Loucy (cell line): Measurements from ENCODE around the gene MAN2A1.

Experiments used
- H2AFZ ChIP-seq: fragments of 200-600 bp; sonication (generic); 2 replicates; pipeline ENCODE4 v1.6.0; 2016; ENCODE audit warnings: antibody characterized with exemption, mild to moderate bottlenecking, low read length, moderate library complexity
- H3F3A ChIP-seq: fragments of 200-600 bp; 2 replicates; pipeline ENCODE4 v1.6.0; 2016; ENCODE audit warnings: antibody characterized with exemption, low read depth, mild to moderate bottlenecking
- H3K27me3 ChIP-seq: fragments of 200-600 bp; sonication (generic); 2 replicates; pipeline ENCODE4 v1.6.1; 2014; ENCODE audit warnings: low read length, mild to moderate bottlenecking; ENCODE audit not compliant: insufficient read depth, poor library complexity, severe bottlenecking
- H3K36me3 ChIP-seq: fragments of 200-600 bp; sonication (generic); 2 replicates; pipeline ENCODE4 v1.6.1; 2016; ENCODE audit warnings: low read length; ENCODE audit not compliant: insufficient read depth
- H3K4me1 ChIP-seq: fragments of 200-600 bp; sonication (generic); 2 replicates; pipeline ENCODE4 v1.5.1; 2014; ENCODE audit warnings: low read length, mild to moderate bottlenecking; ENCODE audit not compliant: insufficient read depth, poor library complexity, severe bottlenecking
- H3K4me2 ChIP-seq: fragments of 200-600 bp; sonication (generic); 2 replicates; pipeline ENCODE4 v1.6.0; 2014; ENCODE audit warnings: antibody characterized with exemption, low read length, low read depth, mild to moderate bottlenecking; ENCODE audit not compliant: poor library complexity, severe bottlenecking
- H3K4me3 ChIP-seq: fragments of 200-600 bp; sonication (generic); 2 replicates; pipeline ENCODE4 v1.5.1; 2014; ENCODE audit warnings: low read length, mild to moderate bottlenecking, mixed read lengths; ENCODE audit not compliant: poor library complexity, severe bottlenecking
- H3K79me2 ChIP-seq: fragments of 200-600 bp; sonication (generic); 2 replicates; pipeline ENCODE4 v1.6.1; 2014; ENCODE audit warnings: low read length; ENCODE audit not compliant: insufficient read depth
- H3K9ac ChIP-seq: fragments of 200-600 bp; sonication (generic); 2 replicates; pipeline ENCODE4 v1.6.0; 2014; ENCODE audit warnings: mild to moderate bottlenecking, low read depth, low read length, moderate library complexity; ENCODE audit not compliant: poor library complexity, severe bottlenecking
- H3K9me2 ChIP-seq: fragments of 200-600 bp; sonication (generic); replicated peaks from 2 replicates; pipeline ENCODE4 v1.6.1; 2016; ENCODE audit warnings: low read depth, low read length, mixed read lengths
- H3K9me3 ChIP-seq: fragments of 200-600 bp; sonication (generic); 2 replicates; pipeline ENCODE4 v1.6.1; 2014; ENCODE audit warnings: mild to moderate bottlenecking, antibody characterized with exemption, low read length, low read depth; ENCODE audit not compliant: insufficient read depth
- H4K20me1 ChIP-seq: fragments of 200-600 bp; sonication (generic); 2 replicates; pipeline ENCODE4 v1.6.0; 2014; ENCODE audit warnings: antibody characterized with exemption, low read length, mild to moderate bottlenecking; ENCODE audit not compliant: insufficient read depth, poor library complexity, severe bottlenecking
- CTCF ChIP-seq: fragments of 200-600 bp; sonication (generic); conservative IDR thresholded peaks from 2 replicates; pipeline ENCODE4 v1.5.1; 2014; ENCODE audit warnings: mild to moderate bottlenecking, antibody characterized with exemption, low read length
- EZH2phosphoT487 ChIP-seq: fragments of 200-600 bp; IDR thresholded peaks from 2 replicates; pipeline ENCODE4 v1.6.1; 2018; ENCODE audit warnings: antibody characterized with exemption, mild to moderate bottlenecking, moderate library complexity, borderline replicate concordance

Gene MAN2A1

DNA sequence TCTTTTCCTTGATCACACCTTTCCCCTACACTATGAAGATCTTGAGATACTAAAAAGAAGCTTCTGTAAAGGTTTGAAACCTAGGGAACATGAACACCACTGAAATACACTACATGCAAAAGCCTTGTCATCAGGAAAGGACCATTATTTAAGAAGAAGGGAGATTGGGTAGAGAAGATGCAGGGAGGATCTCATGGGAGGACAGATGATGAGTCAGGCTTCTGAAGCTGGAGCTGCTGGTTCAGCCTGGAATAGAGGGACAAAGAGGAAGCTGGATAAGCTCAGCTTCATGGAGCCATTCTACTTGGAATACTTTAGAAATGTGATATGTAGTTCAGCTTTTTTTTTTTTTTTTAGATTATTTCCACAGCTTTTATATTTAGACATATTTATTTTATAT, 169.8 kb downstream of the MAN2A1 start:
- Histone ChIP-seq H3K4me2 (no peak overlapping the region), H3K79me2 (no peaks in the 10 kb centered on the region), H3K9ac (no peak overlapping the region), H3K4me1 (peaks cover 15% of the 10 kb centered on the region), H3K4me3 (no peak overlapping the region), H2AFZ (no peak overlapping the region), H3F3A (no peaks in the 10 kb centered on the region), H3K36me3 (peaks cover 9% of the 10 kb centered on the region; the same call in 1 of the 2 replicates), H3K27me3 (no peaks in the 10 kb centered on the region), H4K20me1 (no peaks in the 10 kb centered on the region), H3K9me2 (no peaks in the 10 kb centered on the region), H3K9me3 (no peaks in the 10 kb centered on the region)
- TF ChIP-seq EZH2phosphoT487 (no peak), CTCF (no peak)

GRCh38 chr5:109862301-109862700, 172.6 kb downstream of the MAN2A1 start:
- TF ChIP-seq CTCF (no peak), EZH2phosphoT487 (no peak)
- H3K9me3 ChIP-seq = no peaks in the 10 kb centered on the region
- H3K36me3 ChIP-seq = peaks cover 22% of the 10 kb centered on the region; the same call in 1 of the 2 replicates
- no peaks in the 10 kb centered on the region for H4K20me1 ChIP-seq
- no peak overlapping the region for H3K9ac ChIP-seq
- peaks cover 17% of the 10 kb centered on the region for H3K4me1 ChIP-seq
- no peaks in the 10 kb centered on the region for H3K79me2 ChIP-seq
- H3K9me2 ChIP-seq = no peaks in the 10 kb centered on the region
- H2AFZ ChIP-seq = no peak overlapping the region
- H3K4me2 ChIP-seq = no peak overlapping the region
- no peaks in the 10 kb centered on the region for H3K27me3 ChIP-seq
- no peak overlapping the region for H3K4me3 ChIP-seq
- H3F3A ChIP-seq = no peaks in the 10 kb centered on the region

DNA sequence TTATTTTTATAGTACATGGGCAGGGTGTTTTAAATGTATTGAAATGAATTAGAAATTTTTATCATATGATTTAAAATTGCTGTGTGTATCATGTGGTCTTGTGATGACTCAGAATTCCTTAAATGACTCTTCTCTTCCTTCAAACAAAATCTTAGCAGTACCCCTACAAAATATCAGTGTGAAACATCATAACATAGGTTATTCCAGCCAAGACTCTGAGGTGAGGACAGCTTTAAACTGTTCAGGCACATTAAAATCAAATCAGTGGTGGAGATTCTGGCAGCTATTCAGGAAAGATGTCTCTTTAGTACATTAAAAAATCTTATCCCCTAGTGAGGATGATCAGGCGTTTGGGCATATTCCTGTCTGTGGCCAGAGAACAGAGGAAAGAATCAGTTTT, 174.0 kb downstream of the MAN2A1 start:
- Histone ChIP-seq H3K4me2 (no peak overlapping the region), H3K4me1 (peaks cover 16% of the 10 kb centered on the region), H3K9me3 (no peaks in the 10 kb centered on the region), H4K20me1 (no peaks in the 10 kb centered on the region), H3K9me2 (no peaks in the 10 kb centered on the region), H2AFZ (no peak overlapping the region), H3K79me2 (no peaks in the 10 kb centered on the region), H3K27me3 (no peaks in the 10 kb centered on the region), H3K9ac (no peak overlapping the region), H3K36me3 (peaks cover 18% of the 10 kb centered on the region; the same call in 1 of the 2 replicates), H3F3A (no peaks in the 10 kb centered on the region), H3K4me3 (no peak overlapping the region)
- no peak for TF ChIP-seq EZH2phosphoT487
- no peak for TF ChIP-seq CTCF
